GM12878 (cell line): ENCODE measurements around the gene LONRF2. TPM values are rescaled to one million over a fixed set of nuclear protein-coding genes. Genes with fewer than 3 reads are reported as not detected.

Experiments used
- ATAC-seq: fragments of 200-7000 bp; cut with Tn5 transposase; 3 replicates; pipeline ENCODE4 v1.9.1; 2020; ENCODE audit warnings: mild to moderate bottlenecking, moderate library complexity
- BruUV-seq: library from RNA; stranded (reverse); fragments of 400-500 nt; replicated peaks from 2 replicates; lab custom pipeline; 2021; lab: Mats Ljungman, UMichigan
- CTCF ChIA-PET: fragments of 300-600 bp; sonication (Branson Sonifier 250); formaldehyde crosslinking; extraction: SDS; loops from one replicate; lab custom pipeline; 2021; ENCODE audit warnings: inconsistent platforms; lab: Yijun Ruan, JAX
- POLR2A ChIA-PET: fragments of 350-600 bp; formaldehyde crosslinking; extraction: SDS; loops from one replicate; lab custom pipeline; 2021; ENCODE audit warnings: inconsistent platforms; lab: Charles Lee
- RAD21 ChIA-PET: fragments of 300-600 bp; sonication (Branson Sonifier 250); formaldehyde crosslinking; loops from one replicate; lab custom pipeline; 2023; ENCODE audit warnings: antibody characterized with exemption; ENCODE audit not compliant: unreplicated experiment; lab: Charles Lee
- SMC1A ChIA-PET: fragments of 300-600 bp; sonication (Branson Sonifier 250); formaldehyde crosslinking; loops from one replicate; lab custom pipeline; 2023; ENCODE audit not compliant: unreplicated experiment, uncharacterized antibody; lab: Charles Lee
- DNase-seq: peaks from one replicate; pipeline ENCODE4 v3.0.0-alpha.2; 2011; ENCODE audit warnings: low read depth, low spot score
- FAIRE-seq: peaks from 3 replicates; lab custom pipeline; 2011; peaks lifted over from hg19 to GRCh38; lab: Jason Lieb, UNC
- H2AFZ ChIP-seq: 2 replicates; pipeline ENCODE4 v1.6.0; 2011; ENCODE audit warnings: low read depth, low read length, control low read depth; ENCODE audit not compliant: control insufficient read depth
- H3K27ac ChIP-seq: 2 replicates; pipeline ENCODE4 v1.5.1; 2011; ENCODE audit warnings: control low read depth; ENCODE audit not compliant: control insufficient read depth, insufficient read depth
- H3K27me3 ChIP-seq, 2 experiments: replicated peaks in 1 of 2; 2 replicates each; pipeline versions ENCODE4 v1.6.0 to v1.6.1; 2011; ENCODE audit warnings: low read length in 1 of 2; ENCODE audit not compliant: control insufficient read depth in 2 of 2, insufficient read depth in 2 of 2
- H3K36me3 ChIP-seq, 2 experiments: 2 replicates each; pipeline ENCODE4 v1.5.1; 2011; ENCODE audit warnings: low read length in 1 of 2; ENCODE audit not compliant: control insufficient read depth in 2 of 2, insufficient read depth in 2 of 2
- H3K4me1 ChIP-seq: 2 replicates; pipeline ENCODE4 v1.6.1; 2011; ENCODE audit warnings: mild to moderate bottlenecking, low read length, moderate library complexity, mixed read lengths; ENCODE audit not compliant: control insufficient read depth, insufficient read depth
- H3K4me2 ChIP-seq: 2 replicates; pipeline ENCODE4 v1.6.0; 2011; ENCODE audit warnings: control low read depth; ENCODE audit not compliant: control insufficient read depth, insufficient read depth
- H3K4me3 ChIP-seq: fragments of 200-600 bp; sonication (generic); 2 replicates; pipeline ENCODE4 v1.5.1; 2016
- H3K79me2 ChIP-seq: 2 replicates; pipeline ENCODE4 v1.6.0; 2011; ENCODE audit warnings: low read length; ENCODE audit not compliant: control insufficient read depth, insufficient read depth
- H3K9ac ChIP-seq: 2 replicates; pipeline ENCODE4 v1.8.0; 2011; ENCODE audit warnings: low read length, control low read depth, mixed read lengths; ENCODE audit not compliant: control insufficient read depth, insufficient read depth
- H3K9me3 ChIP-seq: replicated peaks from 3 replicates; pipeline ENCODE4 v1.5.1; 2011; ENCODE audit warnings: mild to moderate bottlenecking, low read length; ENCODE audit not compliant: control insufficient read depth, insufficient read depth
- H4K20me1 ChIP-seq: 2 replicates; pipeline ENCODE4 v1.6.0; 2011; ENCODE audit not compliant: control insufficient read depth, insufficient read depth
- CBX5 ChIP-seq: sonication (generic); IDR thresholded peaks from 2 replicates; pipeline ENCODE4 v1.6.1; 2016; ENCODE audit warnings: low read depth, moderate library complexity, mild to moderate bottlenecking, inconsistent platforms
- ETV6 ChIP-seq, 2 experiments: fragments of 450-650 bp in 1 of 2; IDR thresholded peaks in 1 of 2; conservative IDR thresholded peaks in 1 of 2; 2 replicates each; pipeline ENCODE4 v1.6.1; 2014; ENCODE audit warnings: antibody characterized with exemption in 1 of 2, borderline replicate concordance in 1 of 2, low read depth in 1 of 2, mild to moderate bottlenecking in 1 of 2, moderate library complexity in 1 of 2
- SMC3 ChIP-seq: IDR thresholded peaks from 2 replicates; pipeline ENCODE4 v1.6.1; 2011; ENCODE audit warnings: low read length, improper control_type of control experiment, borderline replicate concordance
- ZNF207 ChIP-seq: fragments of 450-650 bp; IDR thresholded peaks from 2 replicates; pipeline ENCODE4 v1.6.1; 2014; ENCODE audit warnings: antibody characterized with exemption, mild to moderate bottlenecking, borderline replicate concordance
- WGBS: methylation state at CpG from one replicate; pipeline ENCODE4 v1.1.6; 2016; ENCODE audit warnings: low lambda C conversion rate; ENCODE audit not compliant: insufficient replicate concordance, insufficient coverage; ENCODE audit errors: missing lambda C conversion rate; 5-methylcytosine and 5-hydroxymethylcytosine counted together
- in situ Hi-C: fragments of 300-500 bp; cut with MboI; formaldehyde crosslinking; loops from 9 replicates; pipeline ENCODE4 v1.14.3; 2018; ENCODE audit warnings: mixed read lengths
- intact Hi-C: fragments of 100-400 bp; cut with micrococcal nuclease; formaldehyde crosslinking; loops from one replicate; pipeline ENCODE4 v1.14.2; 2022; ENCODE audit not compliant: unreplicated experiment
- polyA plus RNA-seq, 11 experiments: library from polyadenylated mRNA; depleted of rRNA in 4 of 11; unstranded in 6 of 11; stranded (reverse) in 5 of 11; fragments of >200 nt; fragmentation: Nextera tagmentation in 4 of 11; fragmentation: Illumina TruSeq in 1 of 11; extraction: Ambion mirVana in 4 of 11; extraction: Trizol in 1 of 11; gene quantifications; 1 replicate in 1 of 11; 2 replicates in 10 of 11; pipeline versions ENCODE4 v1.2.1 to v1.2.3, GENCODE V29; 2011 to 2016; ENCODE audit warnings: inconsistent platforms in 2 of 11, missing spikeins in 2 of 11, low read depth in 1 of 11
- total RNA-seq, 4 experiments: library from RNA; depleted of rRNA in 3 of 4; stranded (reverse); fragments of >200 nt in 3 of 4; fragmentation: Illumina TruSeq in 1 of 4; extraction: Trizol in 1 of 4; gene quantifications; 2 replicates each; pipeline versions ENCODE4 v1.2.1 to v1.2.3, GENCODE V29; 2013 to 2021
- TF ChIP-seq, protein P1 (sequence below): fragments of 450-650 bp; IDR thresholded peaks from 2 replicates; pipeline ENCODE4 v1.6.1; 2017; ENCODE audit warnings: low read depth, mild to moderate bottlenecking, moderate library complexity
- TF ChIP-seq, protein P2 (sequence below): fragments of 450-650 bp; IDR thresholded peaks from 2 replicates; pipeline ENCODE4 v1.6.1; 2016; ENCODE audit warnings: mild to moderate bottlenecking, moderate library complexity, borderline replicate concordance
- TF ChIP-seq, protein P3 (sequence below): fragments of 450-650 bp; IDR thresholded peaks from 2 replicates; pipeline ENCODE4 v1.6.1; 2014; ENCODE audit warnings: mild to moderate bottlenecking
- TF ChIP-seq, protein P4 (sequence below): IDR thresholded peaks from 2 replicates; pipeline ENCODE4 v1.6.1; 2012; ENCODE audit warnings: improper control_type of control experiment, low read depth, low read length; ENCODE audit not compliant: insufficient replicate concordance

Gene LONRF2
- total and polyA plus RNA-seq, 10 of the 15 experiments (the other 5 are each of a cell fraction or from before 2014, with no cell fraction given) = under 0.01 to 0.04 (median 0.01) TPM; not detected in 4

DNA sequence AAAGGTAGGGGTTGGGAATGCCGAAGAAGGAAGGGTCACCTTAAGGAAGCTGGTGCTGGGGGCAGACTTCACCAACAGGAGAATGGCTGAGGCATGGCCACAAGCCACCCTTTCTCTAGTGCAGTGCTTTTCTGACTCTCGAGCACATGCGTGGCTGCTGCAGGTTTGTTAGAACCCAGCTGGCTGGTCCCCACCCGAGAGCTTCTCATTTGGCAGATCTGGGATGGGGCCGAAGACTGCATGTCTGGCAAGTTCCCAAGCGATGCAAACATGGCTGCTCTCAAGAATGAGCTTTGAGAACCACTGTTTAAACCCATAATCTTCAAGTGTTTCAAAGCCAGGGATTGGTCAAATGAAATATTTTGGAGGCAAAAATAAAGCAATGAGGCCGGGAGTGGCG is 63.2 kb downstream of the LONRF2 start (continued):
- no peak for TF ChIP-seq CBX5
- TF ChIP-seq, protein P1, sequence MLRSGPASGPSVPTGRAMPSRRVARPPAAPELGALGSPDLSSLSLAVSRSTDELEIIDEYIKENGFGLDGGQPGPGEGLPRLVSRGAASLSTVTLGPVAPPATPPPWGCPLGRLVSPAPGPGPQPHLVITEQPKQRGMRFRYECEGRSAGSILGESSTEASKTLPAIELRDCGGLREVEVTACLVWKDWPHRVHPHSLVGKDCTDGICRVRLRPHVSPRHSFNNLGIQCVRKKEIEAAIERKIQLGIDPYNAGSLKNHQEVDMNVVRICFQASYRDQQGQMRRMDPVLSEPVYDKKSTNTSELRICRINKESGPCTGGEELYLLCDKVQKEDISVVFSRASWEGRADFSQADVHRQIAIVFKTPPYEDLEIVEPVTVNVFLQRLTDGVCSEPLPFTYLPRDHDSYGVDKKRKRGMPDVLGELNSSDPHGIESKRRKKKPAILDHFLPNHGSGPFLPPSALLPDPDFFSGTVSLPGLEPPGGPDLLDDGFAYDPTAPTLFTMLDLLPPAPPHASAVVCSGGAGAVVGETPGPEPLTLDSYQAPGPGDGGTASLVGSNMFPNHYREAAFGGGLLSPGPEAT = no peak

DNA sequence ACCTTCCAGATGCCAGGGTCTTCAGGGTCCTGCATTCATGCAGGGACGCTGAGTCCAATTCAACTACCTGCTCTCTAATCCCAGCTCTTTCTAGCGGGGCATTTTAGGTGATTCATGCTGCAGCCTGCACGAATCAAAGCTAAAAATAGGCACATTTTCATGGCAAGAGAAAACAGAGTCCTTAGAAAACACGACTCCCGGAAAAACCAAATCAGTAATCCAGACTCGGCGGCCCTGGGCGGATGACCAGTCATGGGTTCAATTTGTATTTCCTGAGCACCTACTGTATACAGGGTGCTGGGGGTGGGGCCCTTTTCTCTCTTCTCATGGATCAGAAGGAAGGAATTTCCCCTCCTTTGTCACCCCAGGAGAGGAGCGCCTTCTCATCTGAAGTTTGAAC is 64.4 kb downstream of the LONRF2 start:
- intact Hi-C loops (no loop called here), in situ Hi-C loops (no loop called here)
- ChIA-PET POLR2A (no interaction called here), SMC1A (no interaction called here), RAD21 (no interaction called here), CTCF (interaction anchor here (6.7 kb wide), 1 partner anchor 123 kb away, joined by 156 read pairs; no protein-coding TSS in a partner anchor)
- H3K27ac ChIP-seq = no peak overlapping the region
- 35% methylated on average over 9 of the region's 9 CpGs for WGBS
- FAIRE-seq = no peak
- no peaks in the 10 kb centered on the region; the same call in 1 of the 2 replicates for H4K20me1 ChIP-seq
- H3K36me3 ChIP-seq = no peaks in the 10 kb centered on the region
- no peaks in the 10 kb centered on the region for H3K4me1 ChIP-seq
- no peak overlapping the region for H3K4me2 ChIP-seq
- H3K4me3 ChIP-seq = no peak overlapping the region
- no peaks in the 10 kb centered on the region; the same call in 2 of the 3 replicates for H3K9me3 ChIP-seq
- H3K9ac ChIP-seq = no peak overlapping the region
- H2AFZ ChIP-seq = no peak overlapping the region
- H3K27me3 ChIP-seq = no peaks in the 10 kb centered on the region; a peak in 1 of 4 replicates
- no TSS peak for BruUV-seq
- no peak for DNase-seq
- no peaks in the 10 kb centered on the region for H3K79me2 ChIP-seq
- ATAC-seq = no peak
- TF ChIP-seq, protein P2, sequence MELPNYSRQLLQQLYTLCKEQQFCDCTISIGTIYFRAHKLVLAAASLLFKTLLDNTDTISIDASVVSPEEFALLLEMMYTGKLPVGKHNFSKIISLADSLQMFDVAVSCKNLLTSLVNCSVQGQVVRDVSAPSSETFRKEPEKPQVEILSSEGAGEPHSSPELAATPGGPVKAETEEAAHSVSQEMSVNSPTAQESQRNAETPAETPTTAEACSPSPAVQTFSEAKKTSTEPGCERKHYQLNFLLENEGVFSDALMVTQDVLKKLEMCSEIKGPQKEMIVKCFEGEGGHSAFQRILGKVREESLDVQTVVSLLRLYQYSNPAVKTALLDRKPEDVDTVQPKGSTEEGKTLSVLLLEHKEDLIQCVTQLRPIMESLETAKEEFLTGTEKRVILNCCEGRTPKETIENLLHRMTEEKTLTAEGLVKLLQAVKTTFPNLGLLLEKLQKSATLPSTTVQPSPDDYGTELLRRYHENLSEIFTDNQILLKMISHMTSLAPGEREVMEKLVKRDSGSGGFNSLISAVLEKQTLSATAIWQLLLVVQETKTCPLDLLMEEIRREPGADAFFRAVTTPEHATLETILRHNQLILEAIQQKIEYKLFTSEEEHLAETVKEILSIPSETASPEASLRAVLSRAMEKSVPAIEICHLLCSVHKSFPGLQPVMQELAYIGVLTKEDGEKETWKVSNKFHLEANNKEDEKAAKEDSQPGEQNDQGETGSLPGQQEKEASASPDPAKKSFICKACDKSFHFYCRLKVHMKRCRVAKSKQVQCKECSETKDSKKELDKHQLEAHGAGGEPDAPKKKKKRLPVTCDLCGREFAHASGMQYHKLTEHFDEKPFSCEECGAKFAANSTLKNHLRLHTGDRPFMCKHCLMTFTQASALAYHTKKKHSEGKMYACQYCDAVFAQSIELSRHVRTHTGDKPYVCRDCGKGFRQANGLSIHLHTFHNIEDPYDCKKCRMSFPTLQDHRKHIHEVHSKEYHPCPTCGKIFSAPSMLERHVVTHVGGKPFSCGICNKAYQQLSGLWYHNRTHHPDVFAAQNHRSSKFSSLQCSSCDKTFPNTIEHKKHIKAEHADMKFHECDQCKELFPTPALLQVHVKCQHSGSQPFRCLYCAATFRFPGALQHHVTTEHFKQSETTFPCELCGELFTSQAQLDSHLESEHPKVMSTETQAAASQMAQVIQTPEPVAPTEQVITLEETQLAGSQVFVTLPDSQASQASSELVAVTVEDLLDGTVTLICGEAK = no peak
- TF ChIP-seq, protein P3, sequence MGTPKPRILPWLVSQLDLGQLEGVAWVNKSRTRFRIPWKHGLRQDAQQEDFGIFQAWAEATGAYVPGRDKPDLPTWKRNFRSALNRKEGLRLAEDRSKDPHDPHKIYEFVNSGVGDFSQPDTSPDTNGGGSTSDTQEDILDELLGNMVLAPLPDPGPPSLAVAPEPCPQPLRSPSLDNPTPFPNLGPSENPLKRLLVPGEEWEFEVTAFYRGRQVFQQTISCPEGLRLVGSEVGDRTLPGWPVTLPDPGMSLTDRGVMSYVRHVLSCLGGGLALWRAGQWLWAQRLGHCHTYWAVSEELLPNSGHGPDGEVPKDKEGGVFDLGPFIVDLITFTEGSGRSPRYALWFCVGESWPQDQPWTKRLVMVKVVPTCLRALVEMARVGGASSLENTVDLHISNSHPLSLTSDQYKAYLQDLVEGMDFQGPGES = no peak
- TF ChIP-seq SMC3 = no peak
- no peak for TF ChIP-seq ETV6 (conservative IDR thresholded peaks at IDR 0.05 in 1 of 2, IDR thresholded peaks at IDR 0.05 in 1 of 2; ENCODE audit: borderline replicate concordance in 1 of 2, low read depth in 1 of 2)
- TF ChIP-seq, protein P4, sequence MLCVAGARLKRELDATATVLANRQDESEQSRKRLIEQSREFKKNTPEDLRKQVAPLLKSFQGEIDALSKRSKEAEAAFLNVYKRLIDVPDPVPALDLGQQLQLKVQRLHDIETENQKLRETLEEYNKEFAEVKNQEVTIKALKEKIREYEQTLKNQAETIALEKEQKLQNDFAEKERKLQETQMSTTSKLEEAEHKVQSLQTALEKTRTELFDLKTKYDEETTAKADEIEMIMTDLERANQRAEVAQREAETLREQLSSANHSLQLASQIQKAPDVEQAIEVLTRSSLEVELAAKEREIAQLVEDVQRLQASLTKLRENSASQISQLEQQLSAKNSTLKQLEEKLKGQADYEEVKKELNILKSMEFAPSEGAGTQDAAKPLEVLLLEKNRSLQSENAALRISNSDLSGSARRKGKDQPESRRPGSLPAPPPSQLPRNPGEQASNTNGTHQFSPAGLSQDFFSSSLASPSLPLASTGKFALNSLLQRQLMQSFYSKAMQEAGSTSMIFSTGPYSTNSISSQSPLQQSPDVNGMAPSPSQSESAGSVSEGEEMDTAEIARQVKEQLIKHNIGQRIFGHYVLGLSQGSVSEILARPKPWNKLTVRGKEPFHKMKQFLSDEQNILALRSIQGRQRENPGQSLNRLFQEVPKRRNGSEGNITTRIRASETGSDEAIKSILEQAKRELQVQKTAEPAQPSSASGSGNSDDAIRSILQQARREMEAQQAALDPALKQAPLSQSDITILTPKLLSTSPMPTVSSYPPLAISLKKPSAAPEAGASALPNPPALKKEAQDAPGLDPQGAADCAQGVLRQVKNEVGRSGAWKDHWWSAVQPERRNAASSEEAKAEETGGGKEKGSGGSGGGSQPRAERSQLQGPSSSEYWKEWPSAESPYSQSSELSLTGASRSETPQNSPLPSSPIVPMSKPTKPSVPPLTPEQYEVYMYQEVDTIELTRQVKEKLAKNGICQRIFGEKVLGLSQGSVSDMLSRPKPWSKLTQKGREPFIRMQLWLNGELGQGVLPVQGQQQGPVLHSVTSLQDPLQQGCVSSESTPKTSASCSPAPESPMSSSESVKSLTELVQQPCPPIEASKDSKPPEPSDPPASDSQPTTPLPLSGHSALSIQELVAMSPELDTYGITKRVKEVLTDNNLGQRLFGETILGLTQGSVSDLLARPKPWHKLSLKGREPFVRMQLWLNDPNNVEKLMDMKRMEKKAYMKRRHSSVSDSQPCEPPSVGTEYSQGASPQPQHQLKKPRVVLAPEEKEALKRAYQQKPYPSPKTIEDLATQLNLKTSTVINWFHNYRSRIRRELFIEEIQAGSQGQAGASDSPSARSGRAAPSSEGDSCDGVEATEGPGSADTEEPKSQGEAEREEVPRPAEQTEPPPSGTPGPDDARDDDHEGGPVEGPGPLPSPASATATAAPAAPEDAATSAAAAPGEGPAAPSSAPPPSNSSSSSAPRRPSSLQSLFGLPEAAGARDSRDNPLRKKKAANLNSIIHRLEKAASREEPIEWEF = no peak
- no peak for TF ChIP-seq ZNF207
